Muscle of leg (tissue), 11 donors: Measurements from ENCODE around the gene ACOT11. TPM values are rescaled to one million over a fixed set of nuclear protein-coding genes. Genes with fewer than 3 reads are reported as not detected.

ENCODE experiments used
- DNase-seq: peaks from one replicate; pipeline ENCODE4 v3.0.0; 2013
- H3K27ac ChIP-seq: one replicate; pipeline ENCODE4 v1.5.1; 2013; ENCODE audit warnings: mild to moderate bottlenecking, low read length, control low read depth
- H3K27me3 ChIP-seq: one replicate; pipeline ENCODE4 v1.6.1; 2013; ENCODE audit warnings: low read length; ENCODE audit not compliant: control insufficient read depth, insufficient read depth
- H3K36me3 ChIP-seq: one replicate; pipeline ENCODE4 v1.6.1; 2013; ENCODE audit warnings: low read length; ENCODE audit not compliant: control insufficient read depth, insufficient read depth
- H3K4me1 ChIP-seq: one replicate; pipeline ENCODE4 v1.6.1; 2013; ENCODE audit warnings: low read length; ENCODE audit not compliant: control insufficient read depth, insufficient read depth
- H3K4me3 ChIP-seq: one replicate; pipeline ENCODE4 v1.5.1; 2013; ENCODE audit warnings: low read length, control low read depth
- H3K9me3 ChIP-seq: replicated peaks from 2 replicates; pipeline ENCODE4 v1.6.1; 2013; ENCODE audit warnings: low read depth, low read length; ENCODE audit not compliant: control insufficient read depth
- WGBS: methylation state at CpG from one replicate; pipeline ENCODE4 v1.1.5; 2013; ENCODE audit warnings: missing lambda C conversion rate; ENCODE audit not compliant: insufficient coverage; 5-methylcytosine and 5-hydroxymethylcytosine counted together
- polyA plus RNA-seq, 8 donors: library from polyadenylated mRNA; unstranded; fragments of 120-200 nt; gene quantifications; one replicate each; pipeline versions ENCODE4 v1.2.1 to v1.2.3, GENCODE V29; 2013; ENCODE audit warnings: inconsistent platforms in 1 of 8, low replicate concordance in 1 of 8; ENCODE audit not compliant: insufficient read length in 8 of 8, insufficient read depth in 1 of 8
- total RNA-seq: library from RNA; stranded (reverse); fragments of 120-200 nt; gene quantifications from one replicate; pipeline ENCODE4 v1.2.4, GENCODE V29; 2013

Gene ACOT11
- total and polyA plus RNA-seq, 9 donors: 2.8 to 10.1 (median 5.6) TPM

DNA sequence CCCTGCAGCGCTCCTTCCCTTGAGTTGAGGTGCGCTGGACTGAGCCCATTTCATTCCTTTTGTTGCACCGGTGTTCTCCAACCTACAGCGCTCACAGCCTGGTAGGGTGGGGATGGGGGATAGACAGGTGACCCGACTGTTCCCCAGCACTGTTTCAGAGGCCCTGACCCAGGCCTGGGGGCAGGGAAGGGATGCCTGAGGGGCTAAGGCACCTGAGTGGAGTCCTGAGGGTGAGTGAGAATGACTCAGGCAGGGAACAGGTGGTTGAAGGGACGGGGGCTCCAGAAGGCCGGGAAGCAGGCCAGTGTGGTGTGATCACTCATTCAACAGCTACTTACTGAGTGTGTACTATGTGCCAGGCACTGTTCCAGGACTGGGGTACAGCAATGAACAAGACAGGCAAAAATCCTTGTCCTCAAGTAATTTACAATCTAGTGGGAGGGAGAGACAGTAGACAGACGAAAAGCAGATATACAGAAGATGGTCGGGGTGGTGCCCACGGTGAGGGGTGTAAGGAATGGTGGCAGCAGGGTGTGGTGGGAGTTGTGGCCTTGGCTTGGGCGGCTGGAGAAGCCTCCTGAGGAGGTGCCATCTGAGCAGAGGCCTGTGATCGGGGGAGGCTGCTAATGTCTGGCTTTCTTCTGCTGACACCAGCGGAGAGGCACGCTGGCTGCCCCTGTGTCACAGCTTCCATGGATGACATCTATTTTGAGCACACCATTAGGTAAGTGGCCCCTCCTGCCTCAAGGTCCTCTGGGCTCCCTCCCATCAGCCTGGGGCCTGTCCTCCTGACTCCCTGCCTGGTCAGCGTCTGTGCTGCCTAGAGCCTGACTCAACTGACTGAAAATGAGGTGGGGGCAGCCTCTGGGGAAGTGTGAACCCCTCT lies 37.4 kb downstream of the ACOT11 start:
- Histone ChIP-seq H3K27ac (peak overlapping the region; percentile 81), H3K36me3 (peaks cover 7% of the 10 kb centered on the region), H3K4me3 (no peak overlapping the region), H3K4me1 (peaks cover 57% of the 10 kb centered on the region), H3K9me3 (no peaks in the 10 kb centered on the region), H3K27me3 (no peaks in the 10 kb centered on the region)
- peak; percentile 32 for DNase-seq
- 79% methylated on average over 13 of the region's 15 CpGs for WGBS

DNA sequence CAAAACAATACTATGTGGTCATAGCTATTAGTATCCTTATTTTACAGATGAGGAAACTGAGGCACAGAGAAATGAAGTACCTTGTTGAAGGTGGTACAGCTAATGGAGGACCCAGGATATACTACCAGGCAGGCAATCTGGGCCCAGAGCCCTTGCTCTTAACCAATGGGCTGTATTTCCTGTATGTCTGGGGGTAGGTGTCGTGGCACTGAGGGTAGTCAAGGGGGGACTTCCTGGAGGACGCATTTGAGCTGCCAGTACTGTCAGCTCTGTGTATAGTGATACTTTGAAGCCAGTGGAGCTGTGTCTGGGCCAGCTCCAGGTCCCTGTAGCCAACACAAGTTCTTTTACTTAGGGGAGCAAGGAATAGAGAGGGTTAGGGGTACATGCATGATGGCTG lies 40.3 kb downstream of the ACOT11 start:
- Histone ChIP-seq H3K36me3 (peaks cover 19% of the 10 kb centered on the region), H3K27me3 (no peaks in the 10 kb centered on the region), H3K27ac (no peak overlapping the region), H3K9me3 (no peaks in the 10 kb centered on the region), H3K4me1 (peaks cover 28% of the 10 kb centered on the region), H3K4me3 (no peak overlapping the region)
- no peak for DNase-seq
- 86% methylated on average over 2 of the region's 2 CpGs for WGBS

DNA sequence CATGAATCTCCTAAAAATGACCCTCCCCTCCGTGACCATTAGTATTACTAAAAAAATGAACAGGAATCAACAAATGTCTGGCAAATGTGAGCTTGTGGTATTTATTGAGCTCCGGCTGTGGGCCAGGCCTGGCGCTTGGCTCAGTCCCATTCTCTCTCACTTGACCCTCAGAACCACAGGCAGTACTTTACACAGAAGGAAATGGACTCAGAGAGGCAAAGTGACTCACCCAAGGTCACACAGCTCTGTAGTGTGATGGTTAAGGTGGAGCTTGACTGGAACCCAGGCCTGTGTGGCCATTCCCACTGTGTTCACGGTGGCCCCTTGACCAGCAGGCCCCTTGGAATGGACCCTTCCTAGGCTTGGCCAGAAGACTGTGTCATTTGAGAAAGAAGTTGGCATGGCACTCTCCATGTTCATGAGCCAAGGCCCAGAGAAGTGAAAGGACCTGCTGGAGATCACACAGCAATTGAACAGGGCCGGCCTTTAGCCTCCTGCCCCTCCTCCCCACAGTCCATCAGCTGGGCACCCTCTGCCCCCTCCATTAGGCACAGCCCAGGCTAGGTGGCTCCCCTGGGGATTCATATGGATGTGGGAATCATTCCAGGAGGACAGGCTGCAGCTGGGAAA lies 43.2 kb downstream of the ACOT11 start:
- WGBS: 83% methylated on average over 3 of the region's 5 CpGs
- no peak overlapping the region for H3K27ac ChIP-seq

DNA sequence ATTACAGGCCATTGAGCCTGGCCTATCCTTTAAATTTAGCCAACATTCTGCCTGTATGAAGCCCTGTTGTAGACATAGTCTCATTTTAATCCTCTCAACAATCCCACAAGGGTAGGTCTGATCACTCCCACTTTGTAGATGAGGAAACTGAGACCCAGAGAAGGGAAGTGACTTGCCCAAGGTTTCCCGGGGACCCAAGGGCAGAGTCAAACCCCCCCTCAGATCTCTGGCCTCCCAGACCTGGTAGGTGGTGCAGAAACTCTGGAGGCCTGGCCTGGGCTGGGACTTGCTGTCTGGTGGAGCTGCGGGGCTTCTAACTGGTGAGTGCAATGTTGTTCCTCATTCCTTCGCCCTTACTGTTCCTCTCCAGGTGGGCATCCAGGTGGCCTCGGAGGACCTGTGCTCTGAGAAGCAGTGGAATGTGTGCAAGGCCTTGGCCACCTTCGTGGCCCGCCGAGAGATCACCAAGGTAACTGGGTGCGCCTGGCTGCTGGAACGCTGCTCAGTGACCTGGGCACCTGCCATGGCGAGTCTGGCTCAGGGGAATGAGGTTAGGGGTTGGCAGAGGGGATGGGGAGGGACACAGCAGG lies 45.6 kb downstream of the ACOT11 start:
- H3K27ac ChIP-seq: no peak overlapping the region
- no peak overlapping the region for H3K4me3 ChIP-seq
- no peaks in the 10 kb centered on the region for H3K27me3 ChIP-seq
- peaks cover 44% of the 10 kb centered on the region for H3K36me3 ChIP-seq
- 90% methylated on average over 4 of the region's 10 CpGs for WGBS
- no peaks in the 10 kb centered on the region for H3K4me1 ChIP-seq
- no peaks in the 10 kb centered on the region for H3K9me3 ChIP-seq
- DNase-seq: no peak

More for the DNA sequence above, 43.2 kb downstream of the ACOT11 start:
- H3K4me1 ChIP-seq: peaks cover under 1% of the 10 kb centered on the region
- no peaks in the 10 kb centered on the region for H3K27me3 ChIP-seq
- H3K36me3 ChIP-seq: peaks cover 32% of the 10 kb centered on the region
- no peak for DNase-seq
- H3K9me3 ChIP-seq: no peaks in the 10 kb centered on the region
- no peak overlapping the region for H3K4me3 ChIP-seq

DNA sequence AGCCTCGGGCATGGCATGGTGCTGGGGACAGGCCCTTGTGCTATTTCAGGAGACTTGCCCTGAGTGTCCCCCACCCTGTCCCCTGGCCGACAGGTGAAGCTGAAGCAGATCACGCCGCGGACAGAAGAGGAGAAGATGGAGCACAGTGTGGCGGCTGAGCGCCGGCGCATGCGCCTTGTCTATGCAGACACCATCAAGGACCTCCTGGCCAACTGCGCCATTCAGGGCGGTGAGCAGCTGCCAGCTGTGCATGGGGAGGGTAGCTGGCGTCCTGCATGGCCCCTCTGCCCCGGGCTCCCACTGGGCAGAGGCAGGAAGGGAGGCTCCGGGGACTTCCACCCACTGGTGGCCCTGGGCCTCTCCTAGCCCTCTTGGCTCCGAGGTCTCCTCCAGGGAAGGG lies 46.4 kb downstream of the ACOT11 start:
- Histone ChIP-seq H3K36me3 (peaks cover 46% of the 10 kb centered on the region), H3K4me3 (no peak overlapping the region), H3K9me3 (no peaks in the 10 kb centered on the region), H3K27ac (no peak overlapping the region), H3K4me1 (no peaks in the 10 kb centered on the region), H3K27me3 (no peaks in the 10 kb centered on the region)
- DNase-seq: no peak
- WGBS: 96% methylated on average over 13 of the region's 16 CpGs

DNA sequence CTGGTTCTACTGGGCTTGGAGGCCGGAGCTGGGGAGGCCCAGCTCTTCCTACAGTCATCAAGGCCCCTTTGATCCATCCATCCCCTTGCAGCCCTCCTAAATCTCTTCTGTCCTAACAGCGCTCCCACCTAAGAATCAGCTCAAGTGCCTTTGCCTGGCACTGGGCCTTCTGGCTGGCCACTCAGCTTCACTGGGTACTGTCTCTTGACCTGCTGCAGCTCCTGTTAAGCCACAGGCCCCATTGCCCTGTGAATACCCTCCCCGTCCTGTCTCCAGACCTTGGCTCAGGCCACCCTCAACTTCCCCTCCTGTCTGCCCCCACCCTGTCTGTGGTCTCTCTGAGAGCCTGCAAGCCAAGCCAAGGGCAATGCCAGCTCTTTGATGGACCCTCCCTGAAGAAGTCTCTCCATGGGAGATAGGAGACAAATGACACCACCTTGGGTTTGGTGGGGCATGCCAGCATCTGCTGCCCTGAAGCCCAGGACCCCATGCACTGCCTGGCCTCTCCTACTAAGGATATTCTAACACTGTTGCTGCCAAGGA lies 48.0 kb downstream of the ACOT11 start:
- Histone ChIP-seq H3K27me3 (no peaks in the 10 kb centered on the region), H3K36me3 (peaks cover 48% of the 10 kb centered on the region), H3K4me1 (peaks cover under 1% of the 10 kb centered on the region), H3K9me3 (no peaks in the 10 kb centered on the region), H3K27ac (no peak overlapping the region), H3K4me3 (no peak overlapping the region)
- no peak for DNase-seq
- WGBS: 90% methylated on average over 3 of the region's 3 CpGs

DNA sequence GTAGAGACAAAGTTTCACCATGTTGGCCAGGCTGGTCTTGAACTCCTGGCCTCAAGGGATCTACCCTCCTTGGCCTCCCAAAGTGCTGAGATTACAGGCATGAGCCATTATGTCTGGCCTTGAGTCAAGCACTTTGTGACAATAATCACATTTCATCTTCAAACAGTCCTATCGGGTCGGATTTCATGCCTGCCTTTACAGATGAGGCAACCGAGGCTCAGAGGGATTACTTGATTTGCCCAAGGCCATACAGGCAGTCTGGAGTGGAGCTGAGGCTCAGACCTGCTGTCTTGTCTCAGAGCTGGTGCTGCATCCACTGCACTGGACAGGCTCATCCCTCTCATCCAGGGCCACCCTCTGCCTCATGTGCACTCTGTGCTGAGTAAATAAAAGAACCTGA lies 48.7 kb downstream of the ACOT11 start:
- no peak overlapping the region for H3K27ac ChIP-seq
- WGBS: 83% methylated on average over 3 of the region's 3 CpGs
- peaks cover 7% of the 10 kb centered on the region for H3K4me1 ChIP-seq
- peaks cover 51% of the 10 kb centered on the region for H3K36me3 ChIP-seq
- no peak for DNase-seq
- H3K4me3 ChIP-seq: no peak overlapping the region
- no peaks in the 10 kb centered on the region for H3K27me3 ChIP-seq
- H3K9me3 ChIP-seq: no peaks in the 10 kb centered on the region

DNA sequence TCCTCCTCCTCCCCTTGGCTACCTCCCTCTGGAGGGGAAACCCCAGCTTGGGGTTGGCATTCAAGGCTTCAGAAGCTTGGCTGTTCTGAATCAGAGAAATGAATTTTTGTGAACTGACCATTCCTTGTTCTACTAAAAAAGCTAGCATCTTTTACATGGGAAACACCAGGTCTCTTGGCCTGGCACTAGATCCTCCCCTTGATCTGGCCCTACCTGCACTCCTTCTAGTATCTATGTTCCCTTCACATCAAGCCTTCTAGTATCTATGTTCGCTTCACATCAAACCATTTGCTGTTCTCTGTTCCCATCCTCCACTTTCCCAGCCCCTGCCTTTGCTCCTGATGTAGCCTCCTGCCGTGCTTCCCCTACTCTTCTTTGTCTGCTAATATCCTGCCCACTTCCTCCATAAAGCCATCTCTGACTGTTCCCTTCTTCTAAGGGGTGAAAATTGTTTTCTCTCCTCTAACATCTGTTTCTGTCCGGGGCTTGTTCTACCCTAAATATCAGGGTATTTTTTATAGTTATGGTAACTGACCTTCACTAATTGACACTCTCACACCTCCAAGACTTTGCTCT lies 49.5 kb downstream of the ACOT11 start:
- H3K27me3 ChIP-seq: no peaks in the 10 kb centered on the region
- 54% methylated on average over 2 of the region's 3 CpGs for WGBS
- no peaks in the 10 kb centered on the region for H3K9me3 ChIP-seq
- H3K36me3 ChIP-seq: peaks cover 46% of the 10 kb centered on the region
- H3K4me1 ChIP-seq: peaks cover 7% of the 10 kb centered on the region
- no peak for DNase-seq
- no peak overlapping the region for H3K4me3 ChIP-seq
- H3K27ac ChIP-seq: no peak overlapping the region

DNA sequence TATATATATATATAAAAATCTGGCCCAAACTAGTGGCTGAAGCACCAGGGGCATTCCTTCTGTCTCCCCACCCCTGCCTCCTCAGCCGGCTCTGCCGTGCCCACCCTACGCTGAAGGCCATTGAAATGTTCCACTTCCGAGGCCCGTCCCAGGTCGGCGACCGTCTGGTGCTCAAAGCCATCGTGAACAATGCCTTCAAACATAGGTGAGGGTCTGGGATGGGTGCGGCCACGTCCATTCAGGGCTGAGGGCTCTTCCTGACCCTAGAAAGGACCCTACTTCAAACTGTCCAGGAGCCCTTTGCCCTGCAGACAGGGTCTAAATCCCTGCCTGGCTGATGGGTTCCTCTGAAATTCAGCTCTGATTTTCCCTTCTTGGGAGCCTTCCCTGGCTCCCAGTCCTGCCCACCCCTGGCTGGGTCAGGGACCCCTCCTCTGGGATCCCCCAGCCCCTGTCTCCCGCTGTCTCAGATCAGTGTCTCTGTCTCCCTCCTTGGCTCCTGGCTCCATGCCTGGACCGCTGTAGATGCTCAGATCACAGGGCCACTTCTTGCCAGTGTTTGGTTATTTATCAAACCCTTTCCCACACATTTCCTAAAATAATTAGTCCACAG lies 51.3 kb downstream of the ACOT11 start:
- no peaks in the 10 kb centered on the region for H3K27me3 ChIP-seq
- H3K4me1 ChIP-seq: peaks cover 7% of the 10 kb centered on the region
- no peaks in the 10 kb centered on the region for H3K9me3 ChIP-seq
- peaks cover 44% of the 10 kb centered on the region for H3K36me3 ChIP-seq
- 89% methylated on average over 7 of the region's 13 CpGs for whole genome bisulfite sequencing
- no peak overlapping the region for H3K4me3 ChIP-seq
- no peak overlapping the region for H3K27ac ChIP-seq
- DNase-seq: no peak
